H1 (cell line): ENCODE data around the gene OLFML2A. TPM values are rescaled to one million over a fixed set of nuclear protein-coding genes. Genes with fewer than 3 reads are reported as not detected.

ENCODE experiments used
- CTCF ChIA-PET: fragments of 300-600 bp; sonication (Branson Sonifier 250); formaldehyde crosslinking; loops from one replicate; lab custom pipeline; 2021; ENCODE audit not compliant: partially characterized antibody; lab: Charles Lee
- POLR2A ChIA-PET: fragments of 300-600 bp; sonication (Branson Sonifier 250); formaldehyde crosslinking; loops from one replicate; lab custom pipeline; 2021; ENCODE audit warnings: inconsistent platforms; ENCODE audit not compliant: partially characterized antibody; lab: Charles Lee
- DNase-seq, 2 experiments: peaks; one replicate each; pipeline versions ENCODE4 v3.0.0 to v3.0.0-alpha.2; 2010 to 2022; ENCODE audit warnings: low spot score in 2 of 2, low read depth in 1 of 2, mixed read lengths in 1 of 2
- FAIRE-seq: peaks from 2 replicates; lab custom pipeline; 2011; peaks lifted over from hg19 to GRCh38; lab: Jason Lieb, UNC
- H2AFZ ChIP-seq: 2 replicates; pipeline ENCODE4 v1.8.1; 2012; ENCODE audit warnings: low read length, inconsistent platforms
- H2AK5ac ChIP-seq: 2 replicates; pipeline ENCODE4 v1.6.1; 2013; ENCODE audit warnings: low read depth, low read length
- H2BK120ac ChIP-seq: replicated peaks from 2 replicates; pipeline ENCODE3; 2013; ENCODE audit warnings: low read depth, low read length, inconsistent platforms
- H2BK12ac ChIP-seq: 2 replicates; pipeline ENCODE4 v1.6.1; 2013; ENCODE audit warnings: low read depth, low read length
- H2BK15ac ChIP-seq: 2 replicates; pipeline ENCODE4 v1.6.1; 2013; ENCODE audit warnings: low read length
- H2BK20ac ChIP-seq: 2 replicates; pipeline ENCODE4 v1.6.1; 2013; ENCODE audit warnings: low read length
- H2BK5ac ChIP-seq: 2 replicates; pipeline ENCODE4 v1.6.1; 2013; ENCODE audit warnings: low read depth, low read length
- H3K14ac ChIP-seq: 2 replicates; pipeline ENCODE4 v1.6.1; 2013; ENCODE audit warnings: inconsistent platforms; ENCODE audit not compliant: insufficient read length
- H3K18ac ChIP-seq: 2 replicates; pipeline ENCODE4 v1.6.1; 2013; ENCODE audit warnings: low read length; ENCODE audit errors: extremely low read depth
- H3K23ac ChIP-seq: 2 replicates; pipeline ENCODE4 v1.6.1; 2013; ENCODE audit warnings: inconsistent platforms; ENCODE audit not compliant: insufficient read length
- H3K23me2 ChIP-seq: 2 replicates; pipeline ENCODE4 v1.6.1; 2013; ENCODE audit warnings: low read depth, low read length
- H3K27ac ChIP-seq: 2 replicates; pipeline ENCODE4 v1.6.1; 2011; ENCODE audit warnings: low read depth, low read length, inconsistent platforms
- H3K27me3 ChIP-seq, 4 experiments: replicated peaks in 1 of 4; 1 replicate in 1 of 4; 2 replicates in 3 of 4; pipeline versions ENCODE4 v1.6.1 to v1.8.1; 2011 to 2013; ENCODE audit warnings: low read length in 3 of 4, mild to moderate bottlenecking in 3 of 4, inconsistent platforms in 2 of 4, mixed read lengths in 2 of 4, moderate library complexity in 1 of 4; ENCODE audit not compliant: control insufficient read depth in 3 of 4, insufficient read depth in 3 of 4; ENCODE audit errors: extremely low read depth in 1 of 4
- H3K36me3 ChIP-seq, 4 experiments: 2 replicates each; pipeline versions ENCODE4 v1.6.1 to v1.8.1; 2011 to 2013; ENCODE audit warnings: mild to moderate bottlenecking in 4 of 4, low read length in 3 of 4, moderate library complexity in 2 of 4, control low read depth in 1 of 4, inconsistent platforms in 1 of 4; ENCODE audit not compliant: insufficient read depth in 4 of 4, control insufficient read depth in 2 of 4
- H3K4ac ChIP-seq: replicated peaks from 2 replicates; pipeline ENCODE3; 2013; ENCODE audit warnings: low read length, low read depth, mixed read lengths, inconsistent platforms; ENCODE audit not compliant: insufficient read length
- H3K4me1 ChIP-seq, 4 experiments: replicated peaks in 1 of 4; 1 replicate in 1 of 4; 2 replicates in 3 of 4; pipeline versions ENCODE4 v1.6.1 to v1.8.1; 2011 to 2013; ENCODE audit warnings: low read length in 3 of 4, inconsistent platforms in 2 of 4, mixed read lengths in 1 of 4; ENCODE audit not compliant: insufficient read depth in 4 of 4, control insufficient read depth in 3 of 4
- H3K4me2 ChIP-seq, 2 experiments: 2 replicates each; pipeline versions ENCODE4 v1.6.1 to v1.8.1; 2011 to 2013; ENCODE audit warnings: low read depth in 2 of 2, low read length in 2 of 2, control low read depth in 1 of 2, inconsistent platforms in 1 of 2, mild to moderate bottlenecking in 1 of 2; ENCODE audit not compliant: insufficient read depth in 1 of 2
- H3K4me3 ChIP-seq, 4 experiments: fragments of 200-600, 300-600 bp in 1 of 4; sonication (generic), shearing (Covaris generic), sonication (Bioruptor Twin) in 1 of 4; 2 replicates each; pipeline versions ENCODE4 v1.5.1 to v1.8.1; 2011 to 2016; ENCODE audit warnings: low read length in 4 of 4, low read depth in 3 of 4, control low read depth in 2 of 4, inconsistent platforms in 2 of 4, mild to moderate bottlenecking in 2 of 4, mixed read lengths in 1 of 4, moderate library complexity in 1 of 4; ENCODE audit not compliant: insufficient read depth in 2 of 4; ENCODE audit errors: extremely low read depth in 1 of 4
- H3K56ac ChIP-seq: replicated peaks from 2 replicates; pipeline ENCODE3; 2013; ENCODE audit warnings: low read depth, mild to moderate bottlenecking, mixed read lengths, low read length, inconsistent platforms; ENCODE audit not compliant: insufficient read length
- H3K79me1 ChIP-seq: 2 replicates; pipeline ENCODE4 v1.6.1; 2013; ENCODE audit warnings: low read depth, low read length, control low read depth
- H3K79me2 ChIP-seq, 2 experiments: 2 replicates each; pipeline versions ENCODE4 v1.6.1 to v1.8.1; 2012 to 2013; ENCODE audit warnings: low read length in 2 of 2, mild to moderate bottlenecking in 2 of 2, inconsistent platforms in 1 of 2; ENCODE audit not compliant: insufficient read depth in 2 of 2, control insufficient read depth in 1 of 2
- H3K9ac ChIP-seq, 4 experiments: replicated peaks in 1 of 4; 1 replicate in 1 of 4; 2 replicates in 3 of 4; pipeline versions ENCODE4 v1.6.1 to v1.8.1; 2011 to 2013; ENCODE audit warnings: low read depth in 3 of 4, low read length in 3 of 4, control low read depth in 2 of 4, mild to moderate bottlenecking in 2 of 4, moderate library complexity in 2 of 4, inconsistent platforms in 1 of 4; ENCODE audit errors: extremely low read depth in 1 of 4
- H3K9me3 ChIP-seq, 2 experiments: 2 replicates each; pipeline versions ENCODE4 v1.6.1 to v1.8.1; 2012 to 2013; ENCODE audit warnings: mild to moderate bottlenecking in 2 of 2, moderate library complexity in 2 of 2, control low read depth in 1 of 2, inconsistent platforms in 1 of 2, low read depth in 1 of 2, low read length in 1 of 2, mixed read lengths in 1 of 2; ENCODE audit not compliant: insufficient read depth in 2 of 2
- H4K20me1 ChIP-seq, 2 experiments: replicated peaks in 1 of 2; 2 replicates each; pipeline versions ENCODE3 to v1.8.1; 2011 to 2013; ENCODE audit warnings: inconsistent platforms in 2 of 2, low read length in 2 of 2, mild to moderate bottlenecking in 1 of 2; ENCODE audit not compliant: insufficient read depth in 2 of 2, control insufficient read depth in 1 of 2
- H4K5ac ChIP-seq: 2 replicates; pipeline ENCODE4 v1.6.1; 2013; ENCODE audit warnings: low read length, low read depth, mixed read lengths, inconsistent platforms; ENCODE audit not compliant: insufficient read length
- H4K8ac ChIP-seq: 2 replicates; pipeline ENCODE4 v1.8.0; 2013; ENCODE audit warnings: mild to moderate bottlenecking, moderate library complexity, low read length, inconsistent platforms; ENCODE audit not compliant: insufficient read depth; ENCODE audit errors: extremely low read depth
- H4K91ac ChIP-seq: replicated peaks from 2 replicates; pipeline ENCODE3; 2013; ENCODE audit warnings: low read length, mixed read lengths, inconsistent platforms; ENCODE audit not compliant: insufficient read length
- ATF3 ChIP-seq: IDR thresholded peaks from 2 replicates; pipeline ENCODE4 v1.6.1; 2011; ENCODE audit warnings: low read depth, mild to moderate bottlenecking, low read length; ENCODE audit not compliant: insufficient read depth
- BACH1 ChIP-seq: IDR thresholded peaks from 2 replicates; pipeline ENCODE4 v1.6.1; 2012; ENCODE audit warnings: low read length, improper control_type of control experiment
- MAX ChIP-seq: IDR thresholded peaks from 2 replicates; pipeline ENCODE4 v1.6.1; 2012; ENCODE audit warnings: inconsistent platforms
- NRF1 ChIP-seq: IDR thresholded peaks from 2 replicates; pipeline ENCODE4 v1.6.1; 2011; ENCODE audit warnings: mild to moderate bottlenecking, low read depth, low read length, improper control_type of control experiment
- SAP30 ChIP-seq: fragments of 300-600 bp; sonication (generic); IDR thresholded peaks from 2 replicates; pipeline ENCODE4 v1.7.1; 2012; ENCODE audit warnings: low read length, moderate library complexity, mild to moderate bottlenecking, inconsistent platforms; ENCODE audit not compliant: insufficient read depth, insufficient replicate concordance
- SIX5 ChIP-seq: IDR thresholded peaks from 2 replicates; pipeline ENCODE4 v1.6.1; 2011; ENCODE audit warnings: mild to moderate bottlenecking, low read depth, low read length
- SP1 ChIP-seq: IDR thresholded peaks from 2 replicates; pipeline ENCODE4 v1.6.1; 2011; ENCODE audit warnings: low read depth, low read length
- SP2 ChIP-seq: IDR thresholded peaks from 2 replicates; pipeline ENCODE4 v1.6.1; 2012; ENCODE audit warnings: mild to moderate bottlenecking, low read length, inconsistent platforms
- SRF ChIP-seq: IDR thresholded peaks from 2 replicates; pipeline ENCODE4 v1.6.1; 2011; ENCODE audit warnings: mild to moderate bottlenecking, low read depth, low read length, moderate library complexity
- WGBS, 2 experiments: shearing (Covaris generic) in 1 of 2; methylation state at CpG; one replicate each; pipeline versions ENCODE4 v1.1.6 to v1.1.7; 2013 to 2015; ENCODE audit warnings: low lambda C conversion rate in 2 of 2, mixed read lengths in 2 of 2, inconsistent platforms in 1 of 2, low coverage in 1 of 2, missing lambda C conversion rate in 1 of 2; ENCODE audit not compliant: insufficient replicate concordance in 2 of 2, insufficient coverage in 1 of 2, insufficient read length in 1 of 2; ENCODE audit errors: extremely low coverage in 1 of 2, missing lambda C conversion rate in 1 of 2; 5-methylcytosine and 5-hydroxymethylcytosine counted together
- polyA plus RNA-seq, 7 experiments: library from polyadenylated mRNA; depleted of rRNA in 3 of 7; stranded (reverse) in 5 of 7; unstranded in 2 of 7; fragments of >200 nt in 5 of 7; fragments of 200-250 nt in 2 of 7; gene quantifications; 1 replicate in 5 of 7; 2 replicates in 1 of 7; 4 replicates in 1 of 7; pipeline versions ENCODE4 v1.2.1 to v1.2.3, GENCODE V29; 2011 to 2013; ENCODE audit warnings: missing spikeins in 2 of 7, mixed read lengths in 2 of 7
- total RNA-seq: library from RNA; stranded (reverse); fragmentation: NEBNext Ultra II Directional; extraction: Animal tissue kit (Norgen Biotek cat#: 25700); gene quantifications from 2 replicates; pipeline ENCODE4 v1.2.1, GENCODE V29; 2021

OLFML2A gene
- total and polyA plus RNA-seq, 2 of the 8 experiments (the other 6 are each of a cell fraction or from before 2014, with no cell fraction given), result 7.8 to 11.5 TPM

DNA sequence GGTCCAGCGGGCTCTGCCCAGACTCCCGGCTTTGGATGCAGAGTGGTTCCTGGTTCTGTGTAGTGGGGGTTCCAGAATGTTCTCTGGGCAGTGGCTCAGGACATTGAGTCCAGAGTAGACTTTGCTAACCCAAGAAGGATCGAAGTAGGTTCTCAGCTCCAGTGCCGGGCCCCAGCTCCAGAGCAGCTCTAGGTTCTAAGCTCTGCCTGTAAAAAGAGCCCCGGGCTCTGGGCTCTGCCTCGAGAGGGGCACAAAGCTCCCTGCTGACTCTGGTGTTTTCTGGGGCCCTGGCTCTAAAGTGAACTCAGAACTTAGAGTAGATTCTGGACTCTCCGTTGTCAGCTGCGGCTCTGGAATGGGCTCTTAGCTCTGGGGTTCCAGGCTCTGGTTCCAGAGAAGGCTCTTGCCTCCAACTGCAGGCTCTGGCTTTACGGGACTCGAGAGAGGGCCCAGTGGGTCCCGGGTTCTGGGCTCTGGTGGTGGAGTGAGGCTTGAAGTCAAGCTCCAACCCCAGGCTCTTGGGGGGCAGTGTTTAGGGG lies 76.7 kb downstream of the OLFML2A start:
- Histone ChIP-seq H3K23me2 (no peaks in the 10 kb centered on the region; the same call in 1 of the 2 replicates), H3K27ac (no peak overlapping the region), H3K9ac (no peak overlapping the region; a peak in 1 of 7 replicates), H3K27me3 (no peaks in the 10 kb centered on the region), H3K9me3 (no peaks in the 10 kb centered on the region), H3K4me2 (peak overlapping the region; percentile 4 to 88; a peak in 3 of 4 replicates), H3K4me3 (peak overlapping the region; percentile 25 to 61 (median 48)), H2BK12ac (no peak overlapping the region), H2BK5ac (no peak overlapping the region), H3K36me3 (peaks cover 16 to 21% (median 17%) of the 10 kb centered on the region in 4 experiments), H3K4me1 (0 out of 7 replicates have a peak, but pooled peaks cover 0 to 3% (median under 1%) of the 10 kb centered on the region in 4 experiments), H3K18ac (no peak overlapping the region), H2BK120ac (no peak overlapping the region), H2BK15ac (no peak overlapping the region), H4K5ac (no peak overlapping the region), H4K91ac (no peak overlapping the region), H4K20me1 (peaks cover 17 to 23% of the 10 kb centered on the region in 2 experiments), H3K4ac (no peak overlapping the region), H3K56ac (no peak overlapping the region), H2AK5ac (no peak overlapping the region), H2AFZ (no peak overlapping the region; the same call in 1 of the 2 replicates), H4K8ac (no peak overlapping the region), H3K23ac (no peak overlapping the region), H3K79me1 (no peaks in the 10 kb centered on the region; the same call in none of the 2 replicates), H3K14ac (no peak overlapping the region), H3K79me2 (peaks cover 0 to 2% of the 10 kb centered on the region in 2 experiments; a peak in 1 of 4 replicates), H2BK20ac (no peak overlapping the region)
- 88% methylated on average over 10 of the region's 11 CpGs; no CpG with 5 or more reads in 1 of the 2 experiments for WGBS, 2 experiments
- no peak for DNase-seq
- TF ChIP-seq BACH1 (no peak), MAX (no peak), SIX5 (no peak), ATF3 (no peak), SAP30 (no peak), SRF (no peak), SP2 (no peak), NRF1 (no peak), SP1 (no peak)
- no peak for FAIRE-seq
- CTCF ChIA-PET, result interaction anchor here (0.9 to 42.1 kb wide), 35 partner anchors 8 to 407 kb away, joined by 3 to 1529 read pairs (median 6); partner anchors contain the start of genes ARPC5L, GAPVD1, NR6A1 and OLFML2A
- POLR2A ChIA-PET, result interaction anchor here (0.6 to 25.5 kb wide), 8 partner anchors 7 to 79 kb away, joined by 3 to 573 read pairs (median 4); partner anchors contain the start of genes ARPC5L, NR6A1, OLFML2A and RPL35
